H9 (cell line): Measurements from ENCODE around the gene CFAP57. TPM values are rescaled to one million over a fixed set of nuclear protein-coding genes. Genes with fewer than 3 reads are reported as not detected.

Source experiments
- DNase-seq: peaks from one replicate; pipeline ENCODE4 v3.0.0-alpha.2; 2017
- H2AFZ ChIP-seq: one replicate; pipeline ENCODE4 v1.6.1; 2013; ENCODE audit warnings: mild to moderate bottlenecking, low read length, control low read depth, moderate library complexity
- H2AK5ac ChIP-seq: 2 replicates; pipeline ENCODE4 v1.6.1; 2013; ENCODE audit warnings: low read length, control low read depth, mixed read lengths; ENCODE audit not compliant: insufficient read length
- H2BK120ac ChIP-seq: one replicate; pipeline ENCODE4 v1.6.1; 2013; ENCODE audit warnings: low read depth, mild to moderate bottlenecking, low read length, control low read depth, inconsistent platforms; ENCODE audit not compliant: poor library complexity, severe bottlenecking
- H2BK12ac ChIP-seq: 2 replicates; pipeline ENCODE4 v1.6.1; 2013; ENCODE audit warnings: low read length, control low read depth, mixed read lengths, low read depth; ENCODE audit not compliant: insufficient read length
- H2BK15ac ChIP-seq: 2 replicates; pipeline ENCODE4 v1.6.1; 2013; ENCODE audit warnings: low read depth, low read length, control low read depth
- H2BK20ac ChIP-seq: one replicate; pipeline ENCODE4 v1.6.1; 2013; ENCODE audit warnings: low read depth, mild to moderate bottlenecking, low read length, control low read depth, inconsistent platforms; ENCODE audit not compliant: poor library complexity, severe bottlenecking
- H2BK5ac ChIP-seq: 2 replicates; pipeline ENCODE4 v1.6.1; 2013; ENCODE audit warnings: low read length, control low read depth, mixed read lengths; ENCODE audit not compliant: insufficient read length
- H3K14ac ChIP-seq: 2 replicates; pipeline ENCODE4 v1.6.1; 2013; ENCODE audit warnings: low read length, control low read depth; ENCODE audit not compliant: insufficient read depth
- H3K18ac ChIP-seq: 2 replicates; pipeline ENCODE4 v1.6.1; 2013; ENCODE audit warnings: low read depth, mild to moderate bottlenecking, mixed read lengths, low read length, control low read depth; ENCODE audit not compliant: insufficient read length
- H3K23ac ChIP-seq: 2 replicates; pipeline ENCODE4 v1.6.1; 2013; ENCODE audit warnings: low read length, control low read depth, mixed read lengths, low read depth; ENCODE audit not compliant: insufficient read length
- H3K23me2 ChIP-seq: 2 replicates; pipeline ENCODE4 v1.6.1; 2013; ENCODE audit warnings: low read depth, mild to moderate bottlenecking, mixed read lengths, low read length, control low read depth; ENCODE audit not compliant: insufficient read length, poor library complexity, severe bottlenecking
- H3K27ac ChIP-seq: 2 replicates; pipeline ENCODE4 v1.5.1; 2013; ENCODE audit warnings: low read length, control low read depth, mixed read lengths, low read depth; ENCODE audit not compliant: insufficient read length
- H3K27me3 ChIP-seq: 2 replicates; pipeline ENCODE4 v1.6.1; 2013; ENCODE audit warnings: low read length, control low read depth, inconsistent platforms; ENCODE audit not compliant: insufficient read depth
- H3K4ac ChIP-seq: 2 replicates; pipeline ENCODE4 v1.6.1; 2013; ENCODE audit warnings: low read depth, mild to moderate bottlenecking, control low read depth, inconsistent platforms, low read length, moderate library complexity
- H3K4me1 ChIP-seq: 2 replicates; pipeline ENCODE4 v1.6.1; 2013; ENCODE audit warnings: low read length, control low read depth, inconsistent platforms; ENCODE audit not compliant: insufficient read depth
- H3K4me2 ChIP-seq: 2 replicates; pipeline ENCODE4 v1.6.1; 2013; ENCODE audit warnings: low read length, control low read depth, mixed read lengths; ENCODE audit not compliant: insufficient read length, insufficient read depth
- H3K56ac ChIP-seq: 2 replicates; pipeline ENCODE4 v1.6.1; 2013; ENCODE audit warnings: low read depth, mild to moderate bottlenecking, mixed read lengths, low read length, control low read depth; ENCODE audit not compliant: insufficient read length
- H3K79me1 ChIP-seq: 2 replicates; pipeline ENCODE4 v1.6.1; 2013; ENCODE audit warnings: low read depth, mild to moderate bottlenecking, moderate library complexity, low read length, control low read depth, inconsistent platforms; ENCODE audit not compliant: insufficient read depth, poor library complexity, severe bottlenecking
- H3K79me2 ChIP-seq: 2 replicates; pipeline ENCODE4 v1.6.1; 2013; ENCODE audit warnings: low read length, control low read depth, inconsistent platforms; ENCODE audit not compliant: insufficient read depth
- H3K9ac ChIP-seq: 2 replicates; pipeline ENCODE4 v1.6.1; 2013; ENCODE audit warnings: low read length, control low read depth, mixed read lengths; ENCODE audit not compliant: insufficient read length; ENCODE audit errors: extremely low read depth
- H3K9me3 ChIP-seq: one replicate; pipeline ENCODE4 v1.6.1; 2013; ENCODE audit warnings: low read depth, low read length, inconsistent platforms; ENCODE audit not compliant: control insufficient read depth
- H3T11ph ChIP-seq: one replicate; pipeline ENCODE4 v1.6.1; 2013; ENCODE audit warnings: mild to moderate bottlenecking, low read length, control low read depth, inconsistent platforms
- H4K20me1 ChIP-seq: one replicate; pipeline ENCODE4 v1.6.1; 2013; ENCODE audit not compliant: control insufficient read depth, insufficient read length, insufficient read depth
- H4K5ac ChIP-seq: 2 replicates; pipeline ENCODE4 v1.6.1; 2013; ENCODE audit warnings: low read depth, mild to moderate bottlenecking, mixed read lengths, low read length, control low read depth; ENCODE audit not compliant: insufficient read length
- H4K8ac ChIP-seq: replicated peaks from 2 replicates; pipeline ENCODE4 v1.6.1; 2013; ENCODE audit warnings: low read length, control low read depth, mixed read lengths, low read depth; ENCODE audit not compliant: insufficient read length
- H4K91ac ChIP-seq: 2 replicates; pipeline ENCODE4 v1.6.1; 2013; ENCODE audit warnings: low read depth, mild to moderate bottlenecking, moderate library complexity, mixed read lengths, low read length, control low read depth; ENCODE audit not compliant: insufficient read length
- H3K27ac Mint-ChIP-seq, 3 experiments: 2 replicates in 2 of 3; 3 replicates in 1 of 3; pipeline ENCODE4 v1.8.0; 2020 to 2021; ENCODE audit warnings: mixed read lengths in 3 of 3, mild to moderate bottlenecking in 1 of 3, moderate library complexity in 1 of 3
- H3K27me3 Mint-ChIP-seq: 2 replicates; pipeline ENCODE4 v1.8.0; 2021; ENCODE audit warnings: low read depth, mild to moderate bottlenecking, moderate library complexity, mixed read lengths
- H3K36me3 Mint-ChIP-seq, 3 experiments: 2 replicates in 2 of 3; 3 replicates in 1 of 3; pipeline ENCODE4 v1.8.0; 2020 to 2021; ENCODE audit warnings: low read depth in 3 of 3, mixed read lengths in 3 of 3; ENCODE audit not compliant: insufficient read depth in 1 of 3
- H3K4me1 Mint-ChIP-seq, 2 experiments: 2 replicates each; pipeline ENCODE4 v1.8.0; 2020; ENCODE audit warnings: mixed read lengths in 2 of 2
- H3K4me3 Mint-ChIP-seq, 2 experiments: 2 replicates in 1 of 2; 3 replicates in 1 of 2; pipeline ENCODE4 v1.8.0; 2020 to 2021; ENCODE audit warnings: mild to moderate bottlenecking in 2 of 2, mixed read lengths in 2 of 2, moderate library complexity in 1 of 2
- H3K9me3 Mint-ChIP-seq, 2 experiments: 2 replicates in 1 of 2; 3 replicates in 1 of 2; pipeline ENCODE4 v1.8.0; 2020; ENCODE audit warnings: mild to moderate bottlenecking in 2 of 2, mixed read lengths in 2 of 2, moderate library complexity in 1 of 2
- CTCF ChIP-seq: fragments of 200-600 bp; sonication (generic); conservative IDR thresholded peaks from 3 replicates; pipeline ENCODE4 v1.8.0; 2021; ENCODE audit warnings: antibody characterized with exemption, mild to moderate bottlenecking
- WGBS: extraction: QIAGEN DNeasy Blood & Tissue Kit; methylation state at CpG from one replicate; pipeline ENCODE4 v1.1.7; 2013; ENCODE audit warnings: missing lambda C conversion rate, low lambda C conversion rate, mixed read lengths; ENCODE audit not compliant: insufficient read length; ENCODE audit errors: extremely low coverage; 5-methylcytosine and 5-hydroxymethylcytosine counted together
- total RNA-seq: library from RNA; stranded (reverse); gene quantifications from 2 replicates; pipeline ENCODE4 v1.2.1, GENCODE V29; 2021

The CFAP57 gene
- total RNA-seq, 1 experiment from 2014 or later = 0.33 TPM

- TF ChIP-seq CTCF = no peak
- Histone ChIP-seq H2BK15ac (no peak overlapping the region), H3K79me2 (no peaks in the 10 kb centered on the region), H4K5ac (no peak overlapping the region), H2AFZ (no peak overlapping the region), H2BK120ac (no peak overlapping the region), H4K8ac (no peak overlapping the region), H3K79me1 (no peaks in the 10 kb centered on the region), H4K20me1 (no peaks in the 10 kb centered on the region), H2BK12ac (no peak overlapping the region), H4K91ac (no peak overlapping the region), H3T11ph (no peak overlapping the region), H3K23me2 (no peaks in the 10 kb centered on the region), H2BK20ac (no peak overlapping the region), H3K23ac (no peak overlapping the region), H3K27me3 (no peaks in the 10 kb centered on the region), H3K4ac (no peak overlapping the region), H3K4me1 (peaks cover 8% of the 10 kb centered on the region; the same call in 1 of the 2 replicates), H3K9ac (no peak overlapping the region), H2AK5ac (no peak overlapping the region), H3K14ac (no peak overlapping the region), H3K18ac (no peak overlapping the region), H3K56ac (no peak overlapping the region), H2BK5ac (no peak overlapping the region), H3K4me2 (no peak overlapping the region), H3K27ac (no peak overlapping the region), H3K9me3 (no peaks in the 10 kb centered on the region)
- no CpG with 5 or more reads among the region's 1 CpG for WGBS
- Mint-ChIP-seq H3K9me3 (peaks cover 2 to 3% of the 10 kb centered on the region in 2 experiments; a peak in 2 of 5 replicates), H3K27me3 (no peaks in the 10 kb centered on the region), H3K4me3 (no peak overlapping the region), H3K27ac (no peak overlapping the region), H3K4me1 (peaks cover 9 to 13% of the 10 kb centered on the region in 2 experiments), H3K36me3 (no peaks in the 10 kb centered on the region; a peak in 1 of 7 replicates)
- DNase-seq = no peak
Observed at GRCh38 chr1:43204394-43204793, 32.3 kb downstream of the CFAP57 start.
